GM12878 (cell line): ENCODE data around the gene MYO7B.

ENCODE experiments used
- CBFB ChIP-seq: IDR thresholded peaks from 2 replicates; pipeline ENCODE4 v1.6.1; 2016; ENCODE audit warnings: antibody characterized with exemption, low read depth
- CBX3 ChIP-seq: fragments of 200-600 bp; sonication (generic); IDR thresholded peaks from 2 replicates; pipeline ENCODE4 v1.6.1; 2016; ENCODE audit warnings: low read depth, borderline replicate concordance
- EZH2 ChIP-seq: IDR thresholded peaks from 2 replicates; pipeline ENCODE4 v1.6.1; 2012; ENCODE audit warnings: low read depth, mild to moderate bottlenecking, control low read depth, inconsistent platforms, low read length, borderline replicate concordance; ENCODE audit not compliant: control insufficient read depth
- POLR2A ChIP-seq: IDR thresholded peaks from 2 replicates; pipeline ENCODE4 v1.6.1; 2011; ENCODE audit warnings: low read depth, mild to moderate bottlenecking, low read length
- POLR2AphosphoS5 ChIP-seq: IDR thresholded peaks from 2 replicates; pipeline ENCODE4 v1.6.1; 2011; ENCODE audit warnings: mild to moderate bottlenecking, low read length, inconsistent platforms
- SIN3A ChIP-seq: IDR thresholded peaks from 2 replicates; pipeline ENCODE4 v1.6.1; 2012; ENCODE audit warnings: low read depth, low read length, improper control_type of control experiment
- SUZ12 ChIP-seq: fragments of 200-600 bp; sonication (generic); IDR thresholded peaks from one replicate; pipeline ENCODE4 v1.6.1; 2018; ENCODE audit warnings: antibody characterized with exemption, mild to moderate bottlenecking; ENCODE audit not compliant: unreplicated experiment

DNA sequence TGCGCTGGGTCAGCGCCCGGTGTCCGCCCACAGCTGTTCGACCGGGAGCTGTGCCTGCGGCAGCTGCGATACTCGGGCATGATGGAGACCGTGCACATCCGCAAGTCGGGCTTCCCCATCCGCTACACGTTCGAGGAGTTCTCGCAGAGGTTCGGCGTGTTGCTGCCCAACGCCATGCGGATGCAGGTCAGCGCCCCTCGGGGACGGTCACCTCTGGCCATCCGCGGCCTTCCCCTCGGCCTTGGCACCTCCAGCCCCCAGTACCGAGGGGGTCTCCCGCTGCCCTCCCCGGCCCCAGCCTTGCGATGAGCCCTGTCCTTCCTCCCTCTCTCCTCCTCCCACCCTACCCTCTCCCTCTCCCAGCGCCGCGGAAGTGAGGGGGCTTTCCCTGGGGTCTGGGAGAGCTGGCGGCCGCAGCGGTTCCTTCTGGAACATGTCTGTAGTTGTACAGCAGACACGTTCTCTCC lies 57.3 kb downstream of the MYO7B start:
- TF ChIP-seq POLR2AphosphoS5: no peak
- TF ChIP-seq CBX3: no peak
- TF ChIP-seq POLR2A: no peak
- no peak for TF ChIP-seq SIN3A
- TF ChIP-seq EZH2: no peak
- no peak for TF ChIP-seq SUZ12
- TF ChIP-seq CBFB: no peak
